GM18502 (cell line): ENCODE results near the gene PGPEP1.
A peak's percentile ranks its signal among the peaks of the same experiment; 100 is the strongest.

Source experiments
- ATAC-seq: cut with Tn5 transposase; IDR thresholded peaks from one replicate; pipeline ENCODE4 v1.9.1; 2021; ENCODE audit warnings: mild to moderate bottlenecking; ENCODE audit not compliant: unreplicated experiment, poor library complexity

The PGPEP1 gene

DNA sequence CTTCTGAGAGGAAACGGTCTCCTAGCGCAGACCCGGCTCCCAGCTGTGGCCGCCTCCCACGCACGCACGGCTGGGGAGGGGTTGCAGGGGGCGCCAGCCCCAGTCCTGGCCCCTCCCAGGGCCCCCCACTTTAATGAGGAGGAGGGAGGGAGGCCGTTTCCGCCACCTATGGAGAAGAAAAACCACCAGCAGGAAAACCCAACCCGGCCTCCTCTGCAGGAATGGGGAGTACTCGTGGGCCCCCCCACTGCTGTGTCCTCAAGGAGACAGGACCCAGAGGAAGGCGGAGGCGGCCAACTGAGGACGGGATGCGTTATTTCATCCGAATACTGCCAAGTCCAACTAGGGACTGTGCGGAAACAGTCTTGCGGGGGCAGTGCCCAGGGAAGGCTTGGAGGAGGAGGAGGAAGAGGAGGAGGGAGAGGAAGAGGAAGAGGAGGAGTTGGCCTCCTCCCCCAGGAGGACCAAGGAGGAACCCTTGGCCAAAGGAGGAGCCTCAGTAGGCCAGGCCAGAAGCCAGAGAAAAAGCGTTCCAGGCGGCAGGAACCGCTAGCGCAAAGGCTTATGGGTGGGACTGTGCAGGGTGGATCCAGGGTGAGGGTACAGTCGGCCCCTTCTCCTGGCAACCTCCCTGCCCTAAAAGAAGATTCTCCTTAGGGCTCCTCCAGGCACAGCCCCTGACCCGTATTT lies 74.9 kb downstream of the PGPEP1 start:
- ATAC-seq: no peak

DNA sequence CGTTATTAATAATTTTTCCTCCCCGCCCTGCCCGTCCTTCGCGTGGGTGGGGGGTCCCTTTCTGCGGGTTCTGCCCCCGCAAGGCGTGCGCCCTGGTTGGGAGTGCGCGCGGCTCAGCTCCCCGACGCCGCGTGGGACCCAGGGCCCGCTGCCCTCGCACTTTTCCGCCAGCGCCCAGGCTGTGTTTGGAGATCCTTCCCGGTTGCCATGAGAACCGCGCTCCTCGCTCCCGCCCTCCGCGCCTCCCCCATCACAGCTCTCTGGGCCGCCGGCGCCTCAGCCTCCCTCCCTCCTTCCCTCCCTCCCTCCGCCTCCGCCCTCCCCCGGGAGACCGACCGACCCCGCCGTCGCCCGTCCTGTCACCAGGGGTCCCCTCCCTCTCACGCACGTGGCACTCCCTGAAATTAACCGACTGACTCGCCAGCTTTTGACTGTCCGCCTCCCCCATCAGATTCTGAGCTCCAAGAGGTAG lies 76.4 kb downstream of the PGPEP1 start:
- ATAC-seq: no peak

DNA sequence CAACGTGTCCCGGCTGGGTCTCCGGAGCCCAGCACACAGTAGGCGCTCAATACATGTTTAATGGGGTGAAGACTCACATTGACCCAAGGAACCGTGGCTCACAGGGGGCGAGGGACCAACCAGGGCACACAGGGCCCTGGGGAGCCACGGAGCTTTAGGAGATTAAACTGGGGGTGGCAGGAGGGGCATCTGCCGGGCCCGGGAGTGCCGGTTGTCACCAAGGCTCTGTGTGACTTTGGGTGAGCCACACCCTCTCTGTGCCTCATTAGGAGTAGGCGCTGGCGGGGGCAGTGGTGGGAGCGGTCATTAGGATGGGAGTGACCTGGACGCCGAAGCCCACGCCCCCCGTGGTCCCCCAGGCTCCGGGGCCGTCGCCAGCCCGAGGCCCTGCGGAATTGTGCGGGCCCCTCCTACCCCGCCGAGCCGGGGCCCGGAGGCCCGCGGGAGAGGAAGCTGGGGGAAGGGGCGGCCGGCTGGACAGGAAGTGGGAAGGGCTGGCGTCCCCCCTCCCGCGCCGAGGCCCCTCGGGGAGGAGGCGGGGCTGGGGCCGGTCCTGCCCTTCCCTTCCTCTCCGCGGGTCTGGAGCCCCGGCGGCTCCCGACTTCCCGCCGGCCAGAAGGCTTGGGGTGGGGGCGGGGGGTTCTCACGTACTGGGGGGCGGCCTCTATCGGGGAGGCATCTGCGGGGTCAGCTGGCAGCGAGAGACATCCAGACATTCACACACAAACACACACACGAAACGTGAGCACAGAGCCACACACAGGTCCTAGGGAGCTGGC lies 77.0 kb downstream of the PGPEP1 start:
- ATAC-seq: no peak

DNA sequence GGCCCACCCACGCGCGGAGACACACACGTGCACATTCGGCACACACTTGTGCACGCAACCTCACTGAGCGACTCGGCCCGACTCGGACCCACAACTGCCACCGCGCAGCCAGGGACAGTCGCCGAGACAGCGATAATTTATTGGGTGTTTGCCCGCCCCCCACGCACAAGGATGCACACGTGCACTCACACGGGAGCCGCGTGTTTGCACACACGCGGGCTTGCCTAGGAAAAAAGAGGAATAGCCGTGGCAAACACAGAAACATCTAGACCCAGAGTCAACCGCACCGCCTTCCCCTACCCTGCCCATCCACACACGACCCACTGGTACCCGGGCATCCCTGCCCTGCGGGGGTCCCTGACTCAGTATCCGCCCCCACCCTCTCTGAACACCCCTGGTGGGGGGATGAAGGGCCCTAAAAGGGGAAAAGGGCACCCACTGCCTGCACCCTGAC lies 77.7 kb downstream of the PGPEP1 start:
- no peak for ATAC-seq

DNA sequence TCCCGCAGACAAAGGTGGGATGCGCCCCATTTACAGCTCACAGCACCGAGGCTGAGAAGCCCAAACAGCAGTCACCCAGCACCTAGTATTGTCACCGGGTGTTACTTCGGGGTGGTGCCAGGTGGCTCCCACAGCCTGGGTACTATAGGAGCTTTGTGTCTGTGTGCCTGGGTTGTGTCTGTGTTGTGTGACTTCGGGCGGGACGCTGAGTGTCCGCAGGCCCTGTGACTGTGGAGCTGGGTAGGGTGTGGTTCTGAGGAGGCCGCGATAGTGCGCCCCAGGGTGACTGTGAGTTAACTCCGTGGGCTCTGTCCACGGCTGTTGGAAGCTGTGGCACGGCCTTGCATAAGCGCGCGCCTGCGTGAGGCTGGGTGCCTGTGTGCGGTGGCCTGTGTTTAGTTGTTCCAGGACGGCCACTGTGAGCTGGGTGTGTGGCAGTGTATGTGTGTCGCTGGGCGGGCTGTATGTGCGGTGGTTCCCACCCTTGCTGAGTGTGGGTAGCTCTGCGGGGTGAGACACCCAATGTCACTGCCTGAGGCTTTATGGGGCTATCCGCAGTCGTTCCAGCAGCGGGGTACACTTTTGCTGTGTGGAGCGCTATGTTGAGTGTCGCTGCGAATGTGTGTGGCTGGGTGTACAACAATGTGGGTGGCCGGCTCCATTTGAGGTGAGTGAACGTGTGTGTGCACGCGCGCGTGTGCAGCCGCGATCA lies 78.2 kb downstream of the PGPEP1 start:
- ATAC-seq: no peak

DNA sequence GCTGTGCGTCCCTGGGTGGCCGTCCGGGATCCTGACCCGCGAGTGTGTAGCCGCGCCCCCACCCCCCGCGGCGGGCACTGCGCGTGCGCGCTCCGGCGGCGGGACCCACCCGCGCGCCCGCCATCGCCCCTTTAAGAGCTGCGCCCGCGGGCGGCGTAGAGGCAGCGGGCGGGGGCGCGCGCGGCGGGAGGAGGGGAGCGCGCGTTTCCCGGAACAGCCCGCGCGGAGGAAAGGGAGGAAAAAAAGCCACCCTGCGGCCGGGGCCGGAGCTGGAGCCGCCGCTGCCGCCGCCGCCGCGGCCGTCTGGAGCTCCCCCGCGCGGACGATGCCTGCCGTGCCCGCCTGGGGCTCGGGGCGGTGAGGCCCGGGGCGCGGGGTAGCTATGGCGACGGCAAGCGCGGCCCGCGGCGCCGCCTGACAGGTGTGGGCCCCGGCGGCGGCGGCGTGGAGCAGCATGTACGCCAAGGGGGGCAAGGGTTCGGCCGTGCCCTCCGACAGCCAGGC lies 78.8 kb downstream of the PGPEP1 start, which contains the start of gene SSBP4:
Gene SSBP4 (plus strand): TSS at position 204 of the 504 bp plus-strand sequence. CDS start 251 bp downstream, at position 455.
- ATAC-seq: peak; percentile 44
